HL-60 (cell line): ENCODE results near the gene TRMT2B.

Experiments
- CTCF ChIP-seq: IDR thresholded peaks from one replicate; pipeline ENCODE4 v1.5.1; 2011; ENCODE audit warnings: low read length, control low read depth, inconsistent platforms; ENCODE audit not compliant: insufficient read depth
- GABPA ChIP-seq: IDR thresholded peaks from 2 replicates; pipeline ENCODE4 v1.6.1; 2012; ENCODE audit warnings: low read depth
- POLR2AphosphoS5 ChIP-seq: IDR thresholded peaks from 2 replicates; pipeline ENCODE4 v1.6.1; 2012; ENCODE audit warnings: low read depth

- no peak for TF ChIP-seq CTCF
- TF ChIP-seq POLR2AphosphoS5, result no peak
- no peak for TF ChIP-seq GABPA
These were observed 14.7 kb downstream of the TRMT2B start for GRCh38 chrX:101037231-101037630.
